ENCODE measurements around the gene MRPL24. TPM values are rescaled to one million over a fixed set of nuclear protein-coding genes. Genes with fewer than 3 reads are reported as not detected.

The MRPL24 gene
- total and polyA plus RNA-seq, 2 of the 8 experiments (the other 6 are each of a cell fraction or from before 2014, with no cell fraction given) = 29.7 to 35.2 TPM

- Histone ChIP-seq H4K5ac (ENCODE audit: insufficient read length, low read depth, low read length) (no peak overlapping the region), H3K4me3 (ENCODE audit: extremely low read depth in 1 of 4, insufficient read depth in 2 of 4, low read depth in 3 of 4, low read length in 4 of 4) (no peak overlapping the region), H2AFZ (ENCODE audit: low read length) (no peak overlapping the region), H2BK12ac (ENCODE audit: low read depth, low read length) (no peak overlapping the region), H3K56ac (replicated peaks; ENCODE audit: insufficient read length, low read depth, low read length) (no peak overlapping the region), H3K4me1 (replicated peaks in 1 of 4; ENCODE audit: control insufficient read depth in 3 of 4, insufficient read depth in 4 of 4, low read length in 3 of 4) (peaks cover 31 to 45% (median 34%) of the 10 kb centered on the region in 4 experiments), H3K23ac (ENCODE audit: insufficient read length) (no peak overlapping the region), H3K9ac (replicated peaks in 1 of 4; ENCODE audit: extremely low read depth in 1 of 4, low read depth in 3 of 4, low read length in 3 of 4) (no peak overlapping the region; a peak in 2 of 7 replicates), H4K20me1 (replicated peaks in 1 of 2; ENCODE audit: control insufficient read depth in 1 of 2, insufficient read depth in 2 of 2, low read length in 2 of 2) (peaks cover 0 to 3% of the 10 kb centered on the region in 2 experiments), H3K14ac (ENCODE audit: insufficient read length) (no peak overlapping the region), H2BK15ac (ENCODE audit: low read length) (no peak overlapping the region), H3K79me2 (ENCODE audit: control insufficient read depth in 1 of 2, insufficient read depth in 2 of 2, low read length in 2 of 2) (peaks cover 24 to 51% of the 10 kb centered on the region in 2 experiments), H4K91ac (replicated peaks; ENCODE audit: insufficient read length, low read length) (no peak overlapping the region), H2BK5ac (ENCODE audit: low read depth, low read length) (0 out of 2 replicates have a peak overlapping the region, but pooled peaks have one; percentile 18), H3K9me3 (ENCODE audit: insufficient read depth in 2 of 2, low read depth in 1 of 2, low read length in 1 of 2) (no peaks in the 10 kb centered on the region), H3K4ac (replicated peaks; ENCODE audit: insufficient read length, low read depth, low read length) (no peak overlapping the region), H3K27me3 (replicated peaks in 1 of 4; ENCODE audit: control insufficient read depth in 3 of 4, extremely low read depth in 1 of 4, insufficient read depth in 3 of 4, low read length in 3 of 4) (no peaks in the 10 kb centered on the region), H3K4me2 (ENCODE audit: insufficient read depth in 1 of 2, low read depth in 2 of 2, low read length in 2 of 2) (no peak overlapping the region), H4K8ac (ENCODE audit: extremely low read depth, insufficient read depth, low read length) (no peak overlapping the region), H2AK5ac (ENCODE audit: low read depth, low read length) (no peak overlapping the region), H2BK20ac (ENCODE audit: low read length) (no peak overlapping the region), H3K18ac (ENCODE audit: extremely low read depth, low read length) (no peak overlapping the region), H2BK120ac (replicated peaks; ENCODE audit: low read depth, low read length) (no peak overlapping the region), H3K27ac (ENCODE audit: low read depth, low read length) (peak overlapping the region; percentile 35; the same call in 1 of the 2 replicates), H3K79me1 (ENCODE audit: low read depth, low read length) (peaks cover 13% of the 10 kb centered on the region), H3K36me3 (ENCODE audit: control insufficient read depth in 2 of 4, insufficient read depth in 4 of 4, low read length in 3 of 4) (peaks cover 13 to 33% (median 14%) of the 10 kb centered on the region in 4 experiments; a peak in 6 of 8 replicates), H3K23me2 (ENCODE audit: low read depth, low read length) (peaks cover 10% of the 10 kb centered on the region)
- DNase-seq (ENCODE audit: low read depth in 1 of 2, low spot score in 2 of 2) (no peak), FAIRE-seq (no peak)
- ChIA-PET POLR2A (ENCODE audit: partially characterized antibody) (interaction anchor here (0.7 to 10.7 kb wide), 3 partner anchors 14 to 109 kb away, joined by 3 to 214 read pairs (median 3); partner anchors contain the start of genes ISG20L2 and METTL25B), CTCF (ENCODE audit: partially characterized antibody) (interaction anchor here (1.1 to 6.6 kb wide), 4 partner anchors 18 to 55 kb away, joined by 3 to 76 read pairs (median 14); partner anchors contain the start of genes ISG20L2, METTL25B and PRCC)
- WGBS, 2 experiments (ENCODE audit: extremely low coverage in 1 of 2, insufficient coverage in 1 of 2, insufficient read length in 1 of 2, insufficient replicate concordance in 2 of 2, low coverage in 1 of 2, low lambda C conversion rate in 2 of 2, missing lambda C conversion rate in 1 of 2) = 94% methylated on average over 14 of the region's 14 CpGs; no CpG with 5 or more reads in 1 of the 2 experiments
- TF ChIP-seq YY1 (IDR thresholded peaks at IDR 0.05; ENCODE audit: low read depth, low read length) (no peak), HDAC6 (IDR thresholded peaks at IDR 0.05; ENCODE audit: low read depth, low read length) (no peak), SP4 (IDR thresholded peaks at IDR 0.05; ENCODE audit: low read length) (no peak), RFX5 (IDR thresholded peaks at IDR 0.05; ENCODE audit: borderline replicate concordance, low read depth, low read length) (no peak), MAFK (IDR thresholded peaks at IDR 0.05; ENCODE audit: low read depth, low read length) (no peak), EGR1 (IDR thresholded peaks at IDR 0.05; ENCODE audit: borderline replicate concordance, low read depth, low read length) (no peak), SIRT6 (IDR thresholded peaks at IDR 0.05; ENCODE audit: low read length) (no peak), ATF2 (IDR thresholded peaks at IDR 0.05; ENCODE audit: low read length) (no peak), EP300 (IDR thresholded peaks at IDR 0.05; ENCODE audit: borderline replicate concordance in 1 of 2, low read depth in 2 of 2, low read length in 2 of 2) (no peak), ASH2L (IDR thresholded peaks at IDR 0.05; ENCODE audit: low read length) (no peak), TEAD4 (IDR thresholded peaks at IDR 0.05; ENCODE audit: low read depth, low read length) (no peak)
Measured at GRCh38 chr1:156744786-156745419, 4.0 kb upstream of the MRPL24 start.

All from H1 (cell line).